PC-9 (cell line): Measurements from ENCODE around the gene SLC38A8.

ENCODE experiments used
- EZH2 ChIP-seq: fragments of 200-600 bp; sonication (generic); IDR thresholded peaks from 2 replicates; pipeline ENCODE4 v1.8.0; 2017; ENCODE audit warnings: antibody characterized with exemption, low read depth
- TF ChIP-seq, protein P1 (sequence below): fragments of 200-600 bp; sonication (generic); conservative IDR thresholded peaks from 2 replicates; pipeline ENCODE4 v1.6.1; 2017; ENCODE audit warnings: mixed run types, antibody characterized with exemption, mild to moderate bottlenecking, moderate library complexity

DNA sequence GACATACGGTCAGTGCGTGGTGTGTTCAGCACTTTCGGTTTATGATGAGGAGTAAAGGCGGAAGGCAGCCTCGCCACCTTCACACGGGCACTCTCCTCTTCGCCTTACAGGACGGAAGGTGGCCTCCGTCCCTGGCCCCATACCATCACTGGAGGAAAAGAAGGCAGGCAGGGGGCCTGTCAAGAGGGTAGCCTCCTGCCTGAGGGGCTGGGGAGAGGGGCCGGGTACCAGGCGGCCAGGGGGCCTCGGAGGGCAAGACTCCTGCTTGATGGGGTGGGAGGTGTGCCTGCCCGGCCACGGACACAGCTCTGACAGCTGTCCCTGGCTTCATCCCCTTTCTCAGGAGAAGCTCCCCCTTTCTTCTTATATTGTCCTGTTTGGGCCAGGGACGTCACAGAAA, 15.6 kb upstream of the SLC38A8 start:
- TF ChIP-seq, protein P1, sequence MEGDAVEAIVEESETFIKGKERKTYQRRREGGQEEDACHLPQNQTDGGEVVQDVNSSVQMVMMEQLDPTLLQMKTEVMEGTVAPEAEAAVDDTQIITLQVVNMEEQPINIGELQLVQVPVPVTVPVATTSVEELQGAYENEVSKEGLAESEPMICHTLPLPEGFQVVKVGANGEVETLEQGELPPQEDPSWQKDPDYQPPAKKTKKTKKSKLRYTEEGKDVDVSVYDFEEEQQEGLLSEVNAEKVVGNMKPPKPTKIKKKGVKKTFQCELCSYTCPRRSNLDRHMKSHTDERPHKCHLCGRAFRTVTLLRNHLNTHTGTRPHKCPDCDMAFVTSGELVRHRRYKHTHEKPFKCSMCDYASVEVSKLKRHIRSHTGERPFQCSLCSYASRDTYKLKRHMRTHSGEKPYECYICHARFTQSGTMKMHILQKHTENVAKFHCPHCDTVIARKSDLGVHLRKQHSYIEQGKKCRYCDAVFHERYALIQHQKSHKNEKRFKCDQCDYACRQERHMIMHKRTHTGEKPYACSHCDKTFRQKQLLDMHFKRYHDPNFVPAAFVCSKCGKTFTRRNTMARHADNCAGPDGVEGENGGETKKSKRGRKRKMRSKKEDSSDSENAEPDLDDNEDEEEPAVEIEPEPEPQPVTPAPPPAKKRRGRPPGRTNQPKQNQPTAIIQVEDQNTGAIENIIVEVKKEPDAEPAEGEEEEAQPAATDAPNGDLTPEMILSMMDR, result no peak
- TF ChIP-seq EZH2, result no peak
